Measurements from ENCODE around the gene SCYL2.
"Not testable (repeated sequence)": the region's sequence is repeated elsewhere in the genome, so short reads cannot be mapped to it uniquely, and the experiment has no call there.

The SCYL2 gene

DNA sequence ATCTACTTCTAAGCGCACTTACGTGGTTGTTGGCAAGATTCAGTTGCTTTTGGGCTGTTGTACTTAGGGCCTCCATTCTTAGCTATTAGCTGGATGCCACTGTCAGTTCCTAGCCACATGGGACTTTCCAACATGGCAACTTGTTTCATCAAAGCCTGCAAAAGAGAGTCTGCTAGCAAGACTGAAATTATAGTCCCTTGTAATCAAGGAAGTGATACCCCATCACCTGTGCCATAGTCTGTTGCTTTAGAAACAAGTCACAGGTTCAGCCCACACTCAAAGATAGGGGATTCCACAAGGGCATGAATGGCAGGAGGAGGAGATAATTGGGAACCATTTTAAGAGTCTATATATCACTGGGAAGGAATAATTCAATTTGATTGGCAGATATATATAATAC is 62.8 kb downstream of the SCYL2 start:
- peak; percentile 5 for DNase-seq

DNA sequence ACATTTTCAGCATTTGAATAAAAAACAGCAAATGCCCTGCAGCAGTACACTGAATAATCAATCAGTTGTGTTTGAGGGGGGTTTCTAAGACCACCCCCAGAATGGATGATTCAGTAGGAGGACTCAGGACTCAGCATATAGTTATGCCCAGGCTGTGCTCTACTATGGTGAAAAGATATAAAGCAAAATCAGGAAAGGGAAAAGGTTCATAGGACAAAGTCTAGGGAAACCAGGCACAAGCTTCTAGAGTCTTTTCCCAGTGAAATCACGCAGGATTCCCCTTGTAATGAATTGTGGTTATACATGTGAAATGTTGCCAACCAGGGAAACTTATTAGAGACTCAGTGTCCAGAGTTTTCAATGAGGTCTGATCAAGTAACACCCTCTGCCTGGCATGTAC is 64.9 kb downstream of the SCYL2 start:
- no peak for DNase-seq

DNA sequence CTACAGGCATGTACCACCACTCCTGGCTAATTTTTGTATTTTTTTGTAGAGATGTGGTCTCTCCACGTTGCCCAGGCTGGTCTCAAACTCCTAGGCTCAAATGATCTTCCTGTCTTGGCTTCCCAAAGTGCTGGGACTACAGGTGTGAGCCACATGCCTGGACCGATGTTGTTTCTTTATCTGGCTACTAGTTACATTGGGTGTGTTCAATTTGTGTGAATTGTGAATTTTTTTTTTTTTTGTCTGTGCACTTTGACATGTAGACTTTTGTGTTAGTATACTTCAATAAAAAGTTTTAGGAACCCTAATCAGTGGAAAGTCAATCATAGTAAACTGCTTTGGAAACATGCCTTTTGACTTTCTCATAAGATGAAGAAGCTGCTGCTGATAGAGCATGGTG is 65.9 kb downstream of the SCYL2 start:
- DNase-seq, result no peak

DNA sequence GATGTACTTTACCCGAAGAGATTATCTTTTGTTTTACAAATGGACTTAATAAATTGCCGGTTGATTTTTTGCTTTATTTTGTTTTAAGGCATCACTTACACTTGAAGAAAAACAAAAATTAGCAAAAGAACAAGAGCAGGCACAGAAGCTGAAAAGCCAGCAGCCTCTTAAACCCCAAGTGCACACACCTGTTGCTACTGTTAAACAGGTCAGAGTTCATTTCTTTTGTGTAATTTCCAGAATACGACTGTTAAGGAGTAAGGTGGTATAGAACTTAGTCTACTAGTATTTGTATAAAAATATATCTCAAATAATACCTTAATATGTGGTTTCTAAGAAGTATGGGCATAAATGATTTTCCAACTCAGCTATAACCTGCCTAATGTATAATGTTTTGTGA is 70.3 kb downstream of the SCYL2 start:
- DNase-seq, result no peak

DNA sequence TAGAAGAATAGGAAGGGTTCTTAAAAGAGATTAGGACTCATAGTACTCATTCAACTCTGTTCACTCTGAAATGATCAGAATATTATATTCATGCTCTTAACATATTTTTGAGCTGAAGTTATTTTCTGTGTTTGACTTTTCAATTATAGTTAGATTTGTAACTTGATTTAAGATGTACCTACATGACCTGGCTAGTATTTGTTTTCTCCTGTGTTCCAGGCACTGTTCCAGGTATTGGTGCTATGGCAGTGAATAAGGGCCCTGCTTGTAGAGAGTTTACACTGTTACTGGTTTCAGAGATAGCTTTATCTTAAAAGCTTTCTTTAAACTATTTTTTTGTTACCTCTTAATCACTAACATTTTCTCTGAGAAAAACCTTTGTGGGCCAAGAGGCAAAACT is 70.8 kb downstream of the SCYL2 start:
- DNase-seq, result no peak

DNA sequence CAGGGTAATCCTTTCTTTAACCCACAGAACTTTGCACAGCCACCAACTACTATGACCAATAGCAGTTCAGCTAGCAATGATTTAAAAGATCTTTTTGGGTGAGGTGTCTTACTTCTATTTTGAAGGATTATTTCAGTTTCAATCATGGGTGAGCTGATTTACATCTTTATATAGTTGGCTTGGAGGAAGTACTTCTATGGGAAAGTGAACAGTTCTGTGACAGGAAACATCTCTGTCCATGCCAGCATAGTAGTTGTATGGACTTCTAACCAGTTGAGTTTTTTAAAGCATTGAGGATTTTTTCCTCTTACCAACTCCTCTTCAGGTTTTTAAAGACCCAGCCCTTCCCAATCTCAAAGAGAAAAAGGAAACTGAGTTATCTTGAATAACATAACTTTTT is 72.1 kb downstream of the SCYL2 start:
- DNase-seq, result no peak

DNA sequence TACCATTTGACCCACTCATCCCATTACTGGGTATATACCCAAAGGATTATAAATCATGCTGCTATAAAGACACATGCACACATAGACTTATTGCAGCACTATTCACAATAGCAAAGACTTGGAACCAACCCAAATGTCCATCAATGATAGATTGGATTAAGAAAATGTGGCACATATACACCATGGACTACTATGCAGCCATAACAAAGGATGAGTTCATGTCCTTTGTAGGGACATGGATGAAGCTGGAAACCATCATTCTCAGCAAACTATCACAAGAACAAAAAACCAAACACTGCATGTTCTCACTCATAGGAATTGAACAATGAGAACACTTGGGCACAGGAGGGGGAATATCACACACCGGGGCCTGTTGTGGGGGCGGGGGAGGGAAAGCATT is 75.9 kb downstream of the SCYL2 start:
- DNase-seq, result not testable (repeated sequence)

DNA sequence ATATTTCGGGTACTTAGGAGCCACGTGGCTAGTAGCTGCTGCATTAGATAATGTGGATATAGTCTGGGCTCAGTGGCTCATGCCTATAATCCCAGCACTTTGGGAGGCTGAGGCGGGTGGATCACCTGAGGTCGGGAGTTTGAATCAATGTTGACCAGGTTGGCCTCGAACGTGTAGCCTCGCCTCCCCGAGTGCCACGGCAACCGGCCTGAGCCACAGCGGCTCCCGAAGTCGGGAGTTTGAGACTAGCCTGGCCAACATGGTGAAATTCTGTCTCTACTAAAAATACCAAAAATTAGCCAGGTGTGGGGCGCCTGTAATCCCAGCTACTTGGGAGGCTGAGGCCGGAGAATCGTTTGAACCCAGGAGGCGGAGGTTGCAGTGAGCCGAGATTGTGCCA is 77.4 kb downstream of the SCYL2 start:
- DNase-seq, result not testable (repeated sequence)

DNA sequence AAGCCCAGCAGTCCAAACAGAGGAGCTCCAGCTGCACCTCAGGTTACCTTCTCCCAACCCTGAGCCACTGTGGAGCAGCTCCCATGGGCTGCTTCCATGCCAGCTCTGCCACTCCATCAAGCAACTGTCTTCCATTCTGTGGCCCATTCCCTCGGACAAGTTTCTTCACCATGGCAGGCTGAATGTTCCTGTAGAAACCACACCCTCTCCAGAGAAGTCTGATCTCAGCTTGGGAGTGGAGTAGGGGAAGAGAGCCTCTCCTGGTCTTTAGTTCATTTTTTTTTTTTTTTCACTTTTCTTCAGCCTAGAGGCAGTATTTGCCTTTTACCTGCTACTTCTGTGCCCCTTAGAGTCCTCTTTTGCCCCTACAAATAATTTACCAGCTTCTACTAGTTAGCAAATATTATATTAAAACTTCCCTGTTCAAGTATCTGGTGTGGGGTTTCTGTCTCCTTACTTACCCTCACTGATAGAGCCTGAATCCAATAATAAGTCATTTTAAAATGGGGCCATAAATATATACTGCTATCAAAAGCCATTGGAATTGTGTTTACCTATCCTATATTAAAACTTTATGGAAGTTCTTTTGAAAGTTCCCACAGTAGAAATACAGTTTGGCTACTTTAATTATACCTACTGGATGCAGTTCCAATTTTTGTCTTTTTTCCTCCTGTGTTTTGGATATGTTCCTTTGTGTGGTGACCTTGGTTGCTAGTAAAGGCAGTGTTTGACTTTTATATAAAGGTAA is 78.2 kb downstream of the SCYL2 start:
- no peak for DNase-seq

DNA sequence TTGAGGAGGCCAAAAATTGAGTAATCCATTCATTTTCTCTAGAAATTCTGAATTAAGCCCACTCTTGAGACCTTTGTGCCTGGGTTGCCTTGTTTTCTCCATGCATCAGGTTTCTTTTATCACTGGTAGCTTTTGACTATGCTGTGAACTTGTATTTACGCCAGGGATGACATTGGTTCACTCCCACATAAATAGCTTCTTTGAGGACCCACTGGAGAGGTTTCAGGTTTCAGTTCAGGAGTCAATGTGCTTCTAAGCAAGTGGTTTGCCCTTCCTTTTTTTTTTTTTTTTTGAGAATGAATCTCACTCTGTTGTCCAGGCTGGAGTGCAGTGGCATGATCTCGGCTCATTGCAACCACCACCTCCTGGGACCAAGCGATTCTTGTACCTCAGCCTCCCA is 79.7 kb downstream of the SCYL2 start:
- DNase-seq, result no peak

DNA sequence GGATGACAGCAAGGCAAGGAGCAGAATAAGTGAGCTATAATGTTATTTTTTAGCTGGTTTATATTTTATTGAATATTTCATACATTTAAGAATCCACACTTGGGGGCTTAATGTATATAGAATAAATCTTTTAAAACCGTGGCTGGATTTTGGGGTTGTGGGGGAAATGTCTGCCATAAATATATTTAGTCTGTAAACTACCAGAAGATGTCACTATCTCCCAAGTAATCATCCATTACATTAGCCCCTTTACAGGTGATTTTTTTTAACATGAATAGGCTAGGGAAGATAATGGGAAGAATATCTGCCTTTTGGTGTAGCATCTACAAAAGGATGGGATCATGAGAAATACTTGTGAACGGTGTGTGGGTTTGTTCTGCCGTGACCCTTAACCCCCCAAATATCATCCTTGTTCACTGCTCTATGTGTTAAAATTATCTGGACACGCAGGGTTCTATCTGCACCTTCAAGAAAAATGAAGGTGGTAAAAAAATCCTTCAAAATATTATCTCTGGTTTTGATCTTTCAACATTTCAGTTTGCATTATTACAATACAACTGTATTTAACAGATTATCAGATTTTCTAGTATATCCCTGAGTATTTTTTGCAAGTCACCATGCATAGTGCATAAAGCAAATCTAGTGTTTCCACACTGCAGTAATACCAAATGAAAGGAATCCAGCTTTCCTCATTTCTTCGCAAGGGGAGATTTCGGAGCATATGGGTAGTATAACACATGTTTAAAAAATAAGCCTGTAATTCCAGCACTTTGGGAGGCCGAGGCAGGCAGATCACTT is 81.9 kb downstream of the SCYL2 start:
- DNase-seq, result no peak

DNA sequence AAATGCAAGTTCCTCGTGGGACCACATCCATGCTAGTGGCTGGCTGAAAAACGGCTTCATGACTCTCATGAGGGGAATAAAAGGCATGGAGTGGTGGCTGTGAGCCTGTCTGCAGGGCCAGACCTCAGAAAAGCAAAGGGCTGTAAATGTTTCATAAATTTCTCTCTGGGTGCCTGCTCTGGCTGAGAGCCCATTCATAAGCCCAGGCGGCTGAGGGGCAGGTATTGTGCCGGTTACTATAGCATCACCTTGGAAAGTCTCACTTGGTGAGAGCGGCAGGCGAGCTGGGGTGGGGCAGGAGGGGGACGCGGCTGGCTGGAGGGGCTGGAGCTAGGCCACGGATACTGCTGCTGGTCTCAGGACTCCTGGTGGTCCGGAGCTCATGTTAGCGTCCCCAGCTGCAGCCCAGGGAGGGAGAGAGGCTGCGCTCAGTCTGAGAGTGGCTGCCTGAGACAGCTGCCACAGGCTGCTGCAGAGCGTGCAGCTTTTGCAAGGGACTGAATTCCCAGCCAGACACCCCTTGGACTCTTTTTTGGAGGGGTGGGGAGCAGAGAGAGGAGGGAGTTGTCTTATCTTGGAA is 89.8 kb downstream of the SCYL2 start, which contains the start of gene SLC17A8:
Gene SLC17A8 (plus strand): TSS at position 431 of the 580 bp plus-strand sequence. CDS start 318 bp downstream, outside the sequence.
- DNase-seq, result no peak

DNA sequence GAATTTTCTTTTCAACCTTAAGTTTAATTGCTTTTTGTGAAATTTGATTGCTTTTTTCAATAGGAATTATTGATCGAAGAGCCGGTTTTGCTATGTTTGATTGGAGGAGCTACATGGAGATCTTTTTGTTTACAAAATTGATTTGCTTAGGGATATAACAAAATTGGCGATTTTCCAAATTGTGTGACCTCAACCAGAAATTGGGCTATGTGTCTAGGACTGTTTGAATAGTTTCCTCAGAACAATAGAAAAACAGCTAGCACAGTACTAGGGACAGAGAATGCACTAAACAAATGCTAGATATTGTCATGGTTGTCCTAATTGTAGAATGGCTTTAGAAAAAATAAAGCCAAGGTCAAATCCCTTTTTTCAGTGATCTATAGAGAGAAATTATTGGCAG is 92.3 kb downstream of the SCYL2 start:
- DNase-seq, result no peak

DNA sequence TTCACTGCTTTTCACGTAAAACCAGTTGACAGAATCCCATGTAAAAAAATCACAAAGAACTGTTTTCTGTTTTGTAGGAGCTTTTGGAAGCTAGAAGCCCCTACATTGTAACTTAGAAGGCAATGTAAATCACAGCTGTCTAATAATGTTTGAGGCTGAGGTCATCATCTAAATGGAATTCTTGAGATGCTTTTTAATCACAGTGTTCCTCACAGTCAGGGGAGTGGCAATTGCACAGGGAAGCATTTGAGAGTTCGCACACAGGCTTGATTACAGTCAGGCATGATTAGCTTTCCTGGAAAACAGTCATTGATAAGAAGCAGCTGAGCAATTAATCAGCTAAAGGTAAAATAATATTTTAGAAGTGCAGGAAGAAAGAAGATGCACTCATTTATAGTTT is 92.8 kb downstream of the SCYL2 start:
- DNase-seq, result no peak

DNA sequence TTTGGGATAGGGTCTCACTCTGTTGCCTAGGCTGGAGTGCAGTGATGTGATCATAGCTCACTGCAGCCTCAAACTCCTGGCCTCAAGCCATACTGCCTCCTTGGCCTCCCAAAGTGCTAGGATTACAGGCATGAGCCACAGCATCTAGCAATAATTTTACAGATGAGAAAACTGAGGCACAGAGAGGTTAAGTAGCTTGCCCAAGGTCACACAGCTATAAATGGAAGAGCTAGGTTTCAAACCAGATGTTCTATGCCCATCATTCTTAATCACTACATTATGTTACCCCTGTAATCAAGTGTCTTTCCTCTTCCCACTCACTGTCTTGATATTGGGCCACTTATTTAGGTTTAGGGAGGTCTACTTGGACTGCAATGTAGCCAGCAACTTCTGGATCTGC is 93.5 kb downstream of the SCYL2 start:
- no peak for DNase-seq

DNA sequence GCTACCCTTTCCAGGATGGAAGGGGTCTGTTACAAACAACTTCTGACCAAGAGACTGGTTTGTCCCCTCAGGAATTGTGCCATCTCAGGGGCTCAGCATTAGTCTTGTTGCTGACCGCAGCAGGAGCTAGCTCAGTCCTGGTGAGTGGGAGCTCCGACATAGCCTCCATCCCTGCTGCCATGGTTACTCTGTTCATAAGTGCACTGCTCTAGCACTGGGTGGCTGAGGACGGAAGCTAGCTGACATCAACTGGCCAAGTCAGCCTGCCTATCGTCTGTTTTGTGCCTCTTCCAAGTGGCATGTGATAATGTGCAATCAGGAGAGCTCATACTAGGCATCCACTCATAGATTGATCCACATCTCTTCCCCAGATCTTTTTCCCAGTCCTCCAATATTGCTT is 97.3 kb downstream of the SCYL2 start:
- DNase-seq, result no peak

DNA sequence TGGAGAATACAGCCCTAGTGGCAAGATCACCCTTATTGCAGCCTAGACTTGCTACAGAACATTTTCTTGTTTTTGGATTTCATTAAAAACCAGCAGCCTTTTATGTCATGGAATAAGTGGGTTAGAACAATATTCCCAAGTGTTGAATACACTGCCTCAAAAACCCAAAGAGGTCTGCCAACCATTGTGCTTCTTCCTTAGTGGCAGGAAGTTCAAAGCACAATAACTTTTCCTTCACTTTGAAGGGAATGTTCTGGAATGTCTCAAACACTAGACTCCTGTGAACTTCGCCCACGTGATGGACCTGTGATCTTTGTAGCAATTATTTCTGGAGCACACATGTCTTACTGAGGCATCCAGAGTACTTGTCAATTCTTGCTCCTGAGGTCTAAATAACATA is 98.4 kb downstream of the SCYL2 start:
- no peak for DNase-seq

DNA sequence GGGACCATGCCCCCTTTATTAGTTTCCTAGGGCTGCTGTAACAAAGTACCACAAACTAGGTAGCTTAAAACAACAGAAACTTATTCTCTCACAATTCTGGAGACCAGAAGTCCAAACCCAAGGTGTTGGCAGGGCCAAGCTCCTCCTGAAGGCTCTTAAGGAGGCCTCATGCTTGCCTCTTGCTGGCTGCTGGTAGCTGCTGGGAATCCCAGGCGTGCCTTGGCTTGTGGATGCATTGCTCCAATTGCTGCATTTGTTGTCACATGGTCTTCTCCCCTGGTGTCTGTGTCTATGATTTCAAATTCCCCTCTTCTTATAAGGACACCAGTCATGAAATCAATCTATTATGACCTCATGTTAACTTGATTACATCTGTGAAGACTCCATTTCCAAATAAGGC is 101.1 kb downstream of the SCYL2 start:
- no peak for DNase-seq

DNA sequence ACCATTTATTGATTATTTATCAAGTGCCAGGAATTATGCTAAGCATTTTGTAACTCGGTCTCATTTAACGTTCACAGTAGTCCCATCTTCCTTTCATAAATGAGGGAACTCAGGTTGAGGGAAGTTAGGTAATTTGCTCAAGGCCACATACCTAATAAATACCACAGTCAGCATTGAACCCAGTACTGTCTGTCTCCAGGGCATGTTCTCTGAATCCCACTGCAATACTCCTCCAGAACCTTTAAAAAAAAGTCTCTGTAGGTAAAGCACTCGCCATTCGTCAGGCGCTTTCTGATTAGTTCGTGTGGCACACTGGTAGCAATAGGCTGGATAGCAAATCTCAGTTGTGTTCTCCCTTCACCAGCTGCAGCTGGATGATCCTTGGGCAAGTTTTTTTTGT is 104.2 kb downstream of the SCYL2 start:
- no peak for DNase-seq

DNA sequence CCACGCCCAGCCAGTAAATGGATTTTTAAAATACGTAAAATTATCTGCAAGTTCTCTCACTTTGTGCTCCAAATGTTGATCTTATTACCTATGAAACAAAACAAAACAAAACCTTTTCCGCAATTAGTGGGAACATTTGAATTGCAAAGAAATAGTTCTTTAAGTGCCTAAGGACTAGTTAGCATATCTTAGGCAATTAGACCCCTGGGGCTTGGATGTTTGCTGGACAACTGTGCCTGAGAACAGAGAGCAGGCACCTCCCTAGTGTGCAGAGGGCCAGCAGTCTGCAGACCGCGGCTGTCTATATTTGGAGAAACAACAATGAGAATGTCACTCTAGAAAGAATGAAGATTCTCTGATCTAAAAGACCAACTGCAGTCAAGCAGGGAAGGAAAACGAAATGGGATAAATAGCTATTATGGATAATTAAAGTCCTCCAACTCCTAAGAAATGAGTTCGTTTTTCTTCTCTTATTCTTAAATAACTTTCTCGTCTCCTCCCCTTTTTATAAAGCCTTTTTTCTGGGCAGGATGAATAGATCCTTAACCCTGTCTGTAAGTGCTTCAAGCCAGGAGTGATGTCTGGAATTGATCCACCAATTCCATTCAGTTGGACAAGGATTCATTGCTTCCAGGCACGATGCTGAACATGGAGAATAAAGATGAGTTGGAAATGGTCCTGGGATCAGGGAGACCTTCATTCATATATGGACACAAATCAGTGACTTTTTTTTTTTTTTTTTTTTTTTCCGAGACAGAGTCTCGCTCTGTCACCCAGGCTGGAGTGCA is 106.1 kb downstream of the SCYL2 start:
- DNase-seq, result no peak

DNA sequence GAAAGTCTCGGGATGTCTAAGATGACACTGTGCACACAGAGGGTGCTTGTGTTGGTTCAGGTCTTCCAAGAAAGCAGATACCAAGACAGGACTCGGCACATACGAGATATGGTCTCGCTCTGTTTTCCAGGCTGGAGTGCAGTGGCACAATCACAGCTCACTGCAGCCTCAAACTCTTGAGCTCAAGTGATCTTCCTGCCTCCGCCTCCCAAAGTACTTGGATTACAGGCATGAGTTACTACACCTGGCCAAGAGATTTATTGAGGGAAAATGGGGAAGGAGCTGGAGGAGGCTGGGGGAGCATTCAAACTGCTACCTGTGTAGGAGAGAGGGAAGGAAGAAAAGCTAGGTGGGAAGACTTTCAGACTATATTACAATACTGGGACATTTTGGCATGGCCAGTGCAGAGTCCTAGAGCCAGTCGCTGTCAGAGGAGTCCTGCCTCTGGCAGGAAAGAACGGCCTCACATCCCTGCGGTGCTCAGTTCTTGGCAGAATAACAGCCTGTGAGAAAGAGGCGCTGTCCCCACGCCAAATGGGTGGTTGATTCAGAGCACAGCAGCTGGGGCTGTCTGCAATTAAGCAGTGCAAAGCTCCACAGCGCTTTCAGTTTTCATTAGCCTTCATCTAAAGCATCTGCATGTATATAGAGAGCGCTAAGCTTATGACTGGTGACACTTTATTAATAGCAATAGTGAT is 108.2 kb downstream of the SCYL2 start:
- no peak for DNase-seq

DNA sequence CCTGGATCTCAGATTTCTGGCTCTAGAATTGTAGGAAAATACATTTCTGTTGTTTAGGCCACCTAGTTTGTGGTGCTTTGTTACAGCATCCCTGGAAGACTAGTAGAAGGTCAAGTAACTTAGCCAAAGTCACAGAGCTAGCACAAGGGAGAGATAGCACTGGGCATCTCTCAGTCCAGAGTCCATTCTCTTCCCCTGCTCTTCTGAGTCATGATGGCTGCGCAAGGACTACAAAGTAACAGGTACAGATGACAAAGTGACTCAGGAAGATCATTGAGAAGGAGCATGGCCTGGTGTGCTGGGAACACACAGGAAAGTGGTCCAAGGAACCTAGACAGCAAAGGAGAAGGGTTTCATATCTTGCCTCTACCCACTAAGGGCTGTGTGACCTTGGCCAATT is 109.2 kb downstream of the SCYL2 start:
- DNase-seq, result no peak

DNA sequence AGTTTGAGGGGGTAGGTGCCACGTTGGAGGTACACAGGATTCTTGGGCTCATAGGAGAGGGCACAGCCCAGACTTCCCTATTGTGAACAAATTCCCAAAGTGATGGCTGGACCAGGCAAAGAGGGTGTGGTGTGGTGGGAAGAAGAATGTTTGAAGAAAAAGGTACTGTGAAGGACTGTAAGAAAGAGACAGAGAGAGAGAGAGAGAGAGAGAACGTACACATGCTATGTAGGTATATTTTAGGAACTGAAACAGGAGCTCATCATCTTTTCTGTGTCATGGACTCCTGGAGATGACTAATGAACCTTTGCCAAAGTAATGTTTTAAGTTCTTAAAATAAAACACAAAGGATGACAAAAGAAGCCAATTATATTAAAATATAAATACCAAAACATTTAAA is 114.4 kb downstream of the SCYL2 start:
- DNase-seq, result no peak

All from activated CD4-positive, alpha-beta T cell treated with anti-CD3 and anti-CD28 coated beads, Interleukin-2, amount 50 U/mL, for 16 hours (primary cell).